Colonic mucosa (tissue), 4 donors: ENCODE data around the gene GSTT2B. TPM values are rescaled to one million over a fixed set of nuclear protein-coding genes. Genes with fewer than 3 reads are reported as not detected.
"Not testable (repeated sequence)": the region's sequence is repeated elsewhere in the genome, so short reads cannot be mapped to it uniquely, and the experiment has no call there.

Source experiments
- DNase-seq: peaks from one replicate; pipeline ENCODE4 v3.0.0-alpha.2; 2020
- H3K27ac ChIP-seq: fragments of 200-600 bp; one replicate; pipeline ENCODE4 v1.8.0; 2021
- H3K27me3 ChIP-seq: fragments of 200-600 bp; one replicate; pipeline ENCODE4 v1.8.0; 2021
- H3K36me3 ChIP-seq: fragments of 200-600 bp; one replicate; pipeline ENCODE4 v1.8.0; 2021
- H3K4me1 ChIP-seq: fragments of 200-600 bp; one replicate; pipeline ENCODE4 v1.8.0; 2021; ENCODE audit warnings: mild to moderate bottlenecking
- H3K4me3 ChIP-seq: fragments of 200-600 bp; one replicate; pipeline ENCODE4 v1.8.0; 2021
- H3K9ac ChIP-seq, 2 donors: one replicate each; pipeline ENCODE4 v1.7.0; 2013; ENCODE audit warnings: control low read depth in 2 of 2, low read depth in 2 of 2, low read length in 2 of 2
- H3K9me3 ChIP-seq: fragments of 200-600 bp; one replicate; pipeline ENCODE4 v1.8.0; 2021
- intact Hi-C: fragments of 100-400 bp; cut with DNase I; formaldehyde crosslinking; loops from one replicate; pipeline ENCODE4 v1.14.1; 2022
- total RNA-seq, 2 donors: library from RNA; stranded (reverse); fragmentation: NEBNext Ultra II Directional in 1 of 2; extraction: Animal tissue kit (Norgen Biotek cat#: 25700) in 1 of 2; gene quantifications; one replicate each; pipeline ENCODE4 v1.2.1, GENCODE V29; 2021
- TF ChIP-seq, protein P1 (sequence below): fragments of 200-600 bp; IDR thresholded peaks from one replicate; pipeline ENCODE4 v1.8.0; 2022; ENCODE audit warnings: antibody characterized with exemption, mild to moderate bottlenecking
- donor health status: healthy.
- donor health status: DM: no; HTN: no; CAD: no.
- donor health status: DM: no; HTN: no; CAD: no.

The GSTT2B gene
- total RNA-seq, 2 donors from 2014 or later, result 2.7 to 3.4 TPM

- no peak overlapping the region for H3K9ac ChIP-seq
- TF ChIP-seq, protein P1, sequence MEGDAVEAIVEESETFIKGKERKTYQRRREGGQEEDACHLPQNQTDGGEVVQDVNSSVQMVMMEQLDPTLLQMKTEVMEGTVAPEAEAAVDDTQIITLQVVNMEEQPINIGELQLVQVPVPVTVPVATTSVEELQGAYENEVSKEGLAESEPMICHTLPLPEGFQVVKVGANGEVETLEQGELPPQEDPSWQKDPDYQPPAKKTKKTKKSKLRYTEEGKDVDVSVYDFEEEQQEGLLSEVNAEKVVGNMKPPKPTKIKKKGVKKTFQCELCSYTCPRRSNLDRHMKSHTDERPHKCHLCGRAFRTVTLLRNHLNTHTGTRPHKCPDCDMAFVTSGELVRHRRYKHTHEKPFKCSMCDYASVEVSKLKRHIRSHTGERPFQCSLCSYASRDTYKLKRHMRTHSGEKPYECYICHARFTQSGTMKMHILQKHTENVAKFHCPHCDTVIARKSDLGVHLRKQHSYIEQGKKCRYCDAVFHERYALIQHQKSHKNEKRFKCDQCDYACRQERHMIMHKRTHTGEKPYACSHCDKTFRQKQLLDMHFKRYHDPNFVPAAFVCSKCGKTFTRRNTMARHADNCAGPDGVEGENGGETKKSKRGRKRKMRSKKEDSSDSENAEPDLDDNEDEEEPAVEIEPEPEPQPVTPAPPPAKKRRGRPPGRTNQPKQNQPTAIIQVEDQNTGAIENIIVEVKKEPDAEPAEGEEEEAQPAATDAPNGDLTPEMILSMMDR, result no peak
- H3K27ac ChIP-seq, result no peak overlapping the region
- H3K4me1 ChIP-seq, result no peaks in the 10 kb centered on the region
- no peaks in the 10 kb centered on the region for H3K9me3 ChIP-seq
- no peaks in the 10 kb centered on the region for H3K27me3 ChIP-seq
- no peaks in the 10 kb centered on the region for H3K36me3 ChIP-seq
- H3K4me3 ChIP-seq, result no peak overlapping the region
- intact Hi-C loops, result loop anchor here (10.0 kb wide), 1 partner anchor 162 kb away; no protein-coding TSS in a partner anchor
- no peak for DNase-seq
Measured at GRCh38 chr22:24002851-24003250, 41.9 kb upstream of the GSTT2B start.

DNA sequence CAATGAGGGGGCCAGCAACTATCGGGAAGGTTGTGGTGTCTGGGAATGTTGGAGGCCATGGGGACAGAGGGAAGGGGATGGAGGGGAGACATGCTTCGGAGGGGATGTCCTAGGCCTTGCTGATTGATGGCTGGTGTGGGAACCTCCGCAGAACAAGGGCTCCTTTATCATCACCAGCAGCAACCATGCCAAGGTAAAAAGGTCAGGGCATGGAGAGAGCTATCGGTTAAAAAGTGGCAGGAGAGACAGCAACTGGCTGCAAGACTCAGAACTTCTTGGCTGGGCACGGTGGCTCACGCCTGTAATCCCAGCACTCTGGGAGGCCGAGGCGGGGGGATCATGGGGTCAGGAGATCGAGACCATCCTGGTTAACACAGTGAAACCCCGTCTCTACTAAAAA is 41.3 kb upstream of the GSTT2B start:
- no peak for DNase-seq
- Histone ChIP-seq H3K4me3 (no peak overlapping the region), H3K36me3 (no peaks in the 10 kb centered on the region), H3K9ac (no peak overlapping the region), H3K27ac (no peak overlapping the region), H3K27me3 (no peaks in the 10 kb centered on the region), H3K4me1 (no peaks in the 10 kb centered on the region), H3K9me3 (no peaks in the 10 kb centered on the region)
- TF ChIP-seq, protein P1, result no peak
- intact Hi-C loops, result loop anchor here (10.0 kb wide), 1 partner anchor 163 kb away; no protein-coding TSS in a partner anchor

DNA sequence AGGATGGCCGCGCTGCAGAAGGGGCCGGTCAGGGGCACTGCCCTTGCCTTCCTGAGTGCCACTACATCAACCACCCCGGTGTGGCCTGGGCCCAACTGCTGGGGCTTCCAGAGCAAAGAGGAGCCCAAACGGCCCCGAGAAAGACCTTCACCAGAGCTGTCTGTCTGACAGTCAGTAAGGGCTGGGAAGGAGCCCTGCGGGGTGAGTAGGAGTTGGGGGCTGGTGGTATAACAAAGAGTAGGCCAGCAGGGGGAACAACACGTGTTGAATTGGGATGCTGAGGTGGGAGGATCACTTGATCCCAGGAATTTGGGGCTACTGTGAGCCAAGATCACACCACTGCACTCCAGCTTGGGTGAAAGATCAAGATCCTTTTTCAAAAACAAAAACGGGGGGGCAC is 40.3 kb upstream of the GSTT2B start:
- Histone ChIP-seq H3K9ac (no peak overlapping the region), H3K27me3 (no peaks in the 10 kb centered on the region), H3K4me1 (no peaks in the 10 kb centered on the region), H3K4me3 (no peak overlapping the region), H3K27ac (no peak overlapping the region), H3K9me3 (no peaks in the 10 kb centered on the region), H3K36me3 (no peaks in the 10 kb centered on the region)
- no peak for DNase-seq
- TF ChIP-seq, protein P1, result no peak
- intact Hi-C loops, result loop anchor here (10.0 kb wide), 1 partner anchor 163 kb away; no protein-coding TSS in a partner anchor

DNA sequence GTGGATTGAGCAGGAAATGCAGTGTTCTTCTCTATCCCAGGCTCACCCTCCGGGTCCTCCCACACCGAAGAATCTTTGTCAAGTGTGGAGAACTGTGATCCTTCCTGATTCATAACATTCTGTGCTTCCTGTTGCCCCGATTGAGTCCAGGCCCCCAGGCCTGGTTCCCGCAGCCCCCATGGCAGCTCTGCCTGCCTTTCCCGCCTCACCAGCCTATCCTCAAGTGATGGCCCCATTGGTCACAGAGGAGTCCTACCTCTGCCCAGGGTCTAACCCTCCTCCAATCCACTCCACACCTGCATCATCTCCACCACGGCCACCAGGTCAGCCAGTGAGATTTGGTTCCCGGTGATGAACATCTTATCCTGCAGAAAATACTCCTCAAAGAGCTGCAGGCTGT is 38.8 kb upstream of the GSTT2B start:
- H3K4me1 ChIP-seq, H3K4me3 ChIP-seq, H3K27ac ChIP-seq, H3K36me3 ChIP-seq, H3K9me3 ChIP-seq, H3K9ac ChIP-seq, H3K27me3 ChIP-seq, DNase-seq: not testable (repeated sequence)
- intact Hi-C loops, result loop anchor here (10.0 kb wide), 1 partner anchor 165 kb away; no protein-coding TSS in a partner anchor

- TF ChIP-seq, protein P1, result no peak
- Histone ChIP-seq H3K9ac (no peak overlapping the region), H3K9me3 (no peaks in the 10 kb centered on the region), H3K4me1 (no peaks in the 10 kb centered on the region), H3K4me3 (no peak overlapping the region), H3K36me3 (no peaks in the 10 kb centered on the region), H3K27ac (no peak overlapping the region), H3K27me3 (no peaks in the 10 kb centered on the region)
- DNase-seq, result no peak
- intact Hi-C loops, result no loop called here
Measured at GRCh38 chr22:23997092-23997491, 36.1 kb upstream of the GSTT2B start.

GRCh38 chr22:23993581-23994177 is 32.7 kb upstream of the GSTT2B start:
- H3K27me3 ChIP-seq, H3K4me1 ChIP-seq, H3K4me3 ChIP-seq, DNase-seq, intact Hi-C loops, H3K27ac ChIP-seq, H3K36me3 ChIP-seq, H3K9ac ChIP-seq, H3K9me3 ChIP-seq: not testable (repeated sequence)

- H3K9ac ChIP-seq, intact Hi-C loops, H3K4me3 ChIP-seq, H3K27me3 ChIP-seq, H3K4me1 ChIP-seq, H3K27ac ChIP-seq, H3K9me3 ChIP-seq, DNase-seq, H3K36me3 ChIP-seq: not testable (repeated sequence)
Measured at GRCh38 chr22:23993080-23993479, 32.1 kb upstream of the GSTT2B start.

DNA sequence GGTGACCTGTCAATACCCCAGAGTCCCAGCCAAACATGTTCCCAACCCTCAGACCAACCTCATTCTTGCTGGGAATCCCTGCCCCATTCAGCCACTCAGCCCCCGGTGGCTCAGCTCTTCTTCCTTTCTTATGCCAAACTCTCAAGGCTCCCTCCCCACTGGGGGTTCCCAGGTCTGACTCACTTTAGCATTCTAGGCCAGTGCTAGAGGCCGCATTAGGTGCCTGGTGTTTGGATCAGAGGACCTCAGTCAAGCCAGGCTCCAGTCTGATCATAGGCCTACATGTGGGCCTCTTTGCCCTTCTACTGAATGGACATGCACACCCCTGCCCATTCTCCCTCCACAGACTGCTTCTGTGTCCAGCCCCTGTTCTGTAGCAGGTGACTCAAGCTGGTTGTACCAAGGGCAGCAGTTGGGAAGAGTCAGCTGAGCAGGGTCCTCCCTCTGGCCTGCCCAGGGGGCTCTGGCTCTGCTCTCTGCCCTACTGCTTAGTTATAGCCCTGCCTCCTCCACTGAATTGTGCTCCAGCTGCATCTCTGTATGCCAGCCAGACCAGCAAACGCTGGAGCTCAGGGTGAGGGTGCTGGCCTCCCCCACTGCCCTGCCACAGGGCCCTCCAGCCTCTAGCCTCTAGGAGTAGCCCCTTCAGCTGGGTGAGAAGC is 28.7 kb upstream of the GSTT2B start:
- H3K9me3 ChIP-seq, H3K9ac ChIP-seq, H3K36me3 ChIP-seq, DNase-seq, H3K27ac ChIP-seq, H3K4me3 ChIP-seq, H3K27me3 ChIP-seq, H3K4me1 ChIP-seq: not testable (repeated sequence)
- intact Hi-C loops, result loop anchor here (10.0 kb wide), 1 partner anchor 255 kb away; the partner anchor contains the start of gene GGT5

DNA sequence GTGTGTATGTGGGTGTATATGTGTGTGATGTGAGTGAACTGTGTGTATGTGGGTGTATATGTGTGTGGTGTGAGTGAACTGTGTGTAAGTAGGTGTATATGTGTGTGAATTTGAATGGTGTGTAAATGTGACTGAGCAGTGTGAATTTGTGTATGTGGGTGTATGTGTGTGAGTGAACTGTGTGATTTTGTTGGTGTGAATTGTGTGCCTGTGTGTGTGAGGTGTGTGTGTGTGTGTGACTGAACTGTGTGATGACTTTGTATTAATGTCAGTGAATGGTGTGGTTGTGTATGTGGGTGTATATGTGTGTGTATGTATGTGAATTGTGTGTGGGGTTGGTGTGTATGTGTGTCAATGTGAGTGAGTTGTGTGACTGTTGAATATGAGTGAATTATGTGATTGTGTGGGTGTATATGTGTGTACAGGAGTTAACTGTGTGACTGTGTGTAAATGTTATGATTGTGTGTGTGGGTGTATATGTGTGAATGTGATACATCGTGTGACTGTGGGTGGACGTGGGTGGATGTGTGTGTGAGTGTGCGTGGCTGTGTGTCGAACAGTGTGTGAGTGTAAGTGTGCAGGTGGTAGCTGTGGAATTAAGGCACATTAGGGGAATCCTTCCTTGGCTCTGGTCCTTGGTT is 25.7 kb upstream of the GSTT2B start:
- H3K27me3 ChIP-seq, H3K27ac ChIP-seq, H3K4me1 ChIP-seq, H3K36me3 ChIP-seq, H3K4me3 ChIP-seq, DNase-seq, H3K9me3 ChIP-seq, H3K9ac ChIP-seq: not testable (repeated sequence)
- intact Hi-C loops, result loop anchor here (10.0 kb wide), 1 partner anchor 258 kb away; the partner anchor contains the start of gene GGT5
